ENCODE measurements around the gene CARD8.

- TF ChIP-seq CTCF (IDR thresholded peaks at IDR 0.05) (no peak), POLR2A (IDR thresholded peaks at IDR 0.05) (no peak)
These were observed 32.0 kb upstream of the CARD8 start for GRCh38 chr19:48287748-48288147.

Measured in transverse colon (tissue), 3 donors.